K562 (cell line): ENCODE measurements around the gene AMOT. TPM values are rescaled to one million over a fixed set of nuclear protein-coding genes. Genes with fewer than 3 reads are reported as not detected.

Experiments
- ATAC-seq: fragments of 200-7000 bp; cut with Tn5 transposase; 3 replicates; pipeline ENCODE4 v1.9.1; 2020; ENCODE audit warnings: moderate library complexity
- BruUV-seq: library from RNA; stranded (reverse); fragments of 400-500 nt; replicated peaks from 2 replicates; lab custom pipeline; 2021; lab: Mats Ljungman, UMichigan
- CTCF ChIA-PET: fragments of 300-600 bp; formaldehyde crosslinking; extraction: SDS; loops from one replicate; lab custom pipeline; 2021; ENCODE audit warnings: low intra/inter-chr PET ratio; lab: Yijun Ruan, JAX
- POLR2A ChIA-PET: fragments of 300-600, 350-650 bp; sonication (Branson Sonifier 250); formaldehyde crosslinking; extraction: SDS; loops from one replicate; lab custom pipeline; 2021; ENCODE audit warnings: antibody characterized with exemption, inconsistent platforms; lab: Yijun Ruan, JAX
- DNase-seq, 4 experiments: peaks; one replicate each; pipeline versions ENCODE4 v3.0.0 to v3.0.0-alpha.2; 2011 to 2018; ENCODE audit warnings: low spot score in 3 of 4, mixed read lengths in 3 of 4; ENCODE audit errors: extremely low read depth in 1 of 4
- FAIRE-seq: peaks from 2 replicates; lab custom pipeline; 2011; peaks lifted over from hg19 to GRCh38; lab: Jason Lieb, UNC
- H2AFZ ChIP-seq: 2 replicates; pipeline ENCODE4 v1.6.0; 2011; ENCODE audit warnings: low read depth, low read length, control low read depth, inconsistent platforms
- H3K27ac ChIP-seq: fragments of 200-600 bp; 3 replicates; pipeline ENCODE4 v1.8.0; 2011; ENCODE audit warnings: low read depth, mild to moderate bottlenecking, control low read depth, inconsistent platforms, low read length, moderate library complexity, mixed read lengths; ENCODE audit errors: extremely low read depth
- H3K27me3 ChIP-seq, 2 experiments: fragments of 300-600 bp in 1 of 2; 2 replicates in 1 of 2; 3 replicates in 1 of 2; pipeline versions ENCODE4 v1.6.0 to v1.8.0; 2011; ENCODE audit warnings: inconsistent platforms in 2 of 2, low read length in 2 of 2, mild to moderate bottlenecking in 1 of 2, mixed read lengths in 1 of 2, moderate library complexity in 1 of 2; ENCODE audit not compliant: control insufficient read depth in 2 of 2, insufficient read depth in 2 of 2
- H3K36me3 ChIP-seq: fragments of 300-600 bp; 3 replicates; pipeline ENCODE4 v1.8.0; 2011; ENCODE audit warnings: mild to moderate bottlenecking, low read length, inconsistent platforms; ENCODE audit not compliant: control insufficient read depth, insufficient read depth
- H3K4me1 ChIP-seq, 2 experiments: fragments of 200-600 bp in 1 of 2; replicated peaks in 1 of 2; 2 replicates in 1 of 2; 3 replicates in 1 of 2; pipeline versions ENCODE4 v1.5.1 to v1.8.0; 2011; ENCODE audit warnings: inconsistent platforms in 2 of 2, low read length in 2 of 2, mild to moderate bottlenecking in 1 of 2, mixed read lengths in 1 of 2, moderate library complexity in 1 of 2; ENCODE audit not compliant: control insufficient read depth in 2 of 2, insufficient read depth in 2 of 2
- H3K4me2 ChIP-seq: 2 replicates; pipeline ENCODE4 v1.6.1; 2011; ENCODE audit warnings: low read length, control low read depth, inconsistent platforms, mixed read lengths; ENCODE audit not compliant: insufficient read depth
- H3K4me3 ChIP-seq: fragments of 200-600 bp; sonication (generic), shearing (Covaris generic); 2 replicates; pipeline ENCODE4 v1.5.1; 2016; ENCODE audit warnings: control low read depth, inconsistent platforms
- H3K79me2 ChIP-seq: fragments of 200-600 bp; 3 replicates; pipeline ENCODE4 v1.8.0; 2011; ENCODE audit warnings: low read length, inconsistent platforms; ENCODE audit not compliant: control insufficient read depth, insufficient read depth
- H3K9ac ChIP-seq, 2 experiments: 2 replicates each; pipeline versions ENCODE4 v1.6.0 to v1.6.1; 2011; ENCODE audit warnings: low read depth in 2 of 2, low read length in 2 of 2, control low read depth in 1 of 2, inconsistent platforms in 1 of 2, mild to moderate bottlenecking in 1 of 2, mixed read lengths in 1 of 2; ENCODE audit not compliant: insufficient read depth in 1 of 2
- H3K9me1 ChIP-seq: one replicate; pipeline ENCODE4 v1.6.0; 2011; ENCODE audit warnings: inconsistent platforms, mild to moderate bottlenecking, low read length, moderate library complexity; ENCODE audit not compliant: control insufficient read depth, insufficient read depth
- H3K9me3 ChIP-seq: replicated peaks from 2 replicates; pipeline ENCODE4 v1.5.1; 2011; ENCODE audit warnings: low read depth, low read length, inconsistent platforms; ENCODE audit not compliant: control insufficient read depth, insufficient read depth
- H4K20me1 ChIP-seq: replicated peaks from 2 replicates; pipeline ENCODE4 v1.6.1; 2011; ENCODE audit warnings: low read length, inconsistent platforms, mixed read lengths; ENCODE audit not compliant: control insufficient read depth, insufficient read depth
- BDP1 ChIP-seq: IDR thresholded peaks from 3 replicates; pipeline ENCODE4 v1.6.1; 2011; ENCODE audit not compliant: insufficient read length, insufficient read depth
- BRCA1 ChIP-seq, 2 experiments: fragments of 450-650 bp in 1 of 2; sonication (generic) in 1 of 2; formaldehyde crosslinking in 1 of 2; IDR thresholded peaks; 2 replicates each; pipeline versions ENCODE4 v1.5.0 to v1.6.1; 2017 to 2020; ENCODE audit warnings: mild to moderate bottlenecking in 1 of 2, missing genetic modification reagents in 1 of 2
- E2F1 ChIP-seq: sonication (generic); formaldehyde crosslinking; IDR thresholded peaks from 2 replicates; pipeline ENCODE4 v1.8.1; 2023; ENCODE audit warnings: mild to moderate bottlenecking, missing genetic modification reagents, moderate library complexity
- GTF2E2 ChIP-seq: fragments of 200-800 bp; sonication (Bioruptor generic); IDR thresholded peaks from 2 replicates; pipeline ENCODE4 v1.6.1; 2016; ENCODE audit warnings: missing genetic modification characterization, missing compliant biosample characterization
- IRF1 ChIP-seq: sonication (generic); formaldehyde crosslinking; IDR thresholded peaks from 2 replicates; pipeline ENCODE4 v1.8.0; 2022; ENCODE audit warnings: missing genetic modification reagents, mild to moderate bottlenecking, borderline replicate concordance
- KDM5B ChIP-seq: fragments of 200-600 bp; sonication (generic); IDR thresholded peaks from 2 replicates; pipeline ENCODE4 v1.6.1; 2012; ENCODE audit warnings: low read depth, mild to moderate bottlenecking, moderate library complexity, low read length, control low read depth, inconsistent platforms; ENCODE audit not compliant: insufficient replicate concordance
- MAFG ChIP-seq: fragments of 450-650 bp; conservative IDR thresholded peaks from 2 replicates; pipeline ENCODE4 v1.6.1; 2016; ENCODE audit warnings: missing genetic modification characterization, missing compliant biosample characterization
- PHTF2 ChIP-seq: fragments of 250-450 bp; sonication (Bioruptor Pico); IDR thresholded peaks from 2 replicates; pipeline ENCODE4 v1.5.0; 2021; ENCODE audit warnings: mild to moderate bottlenecking
- SMAD2 ChIP-seq: fragments of 150-350 bp; IDR thresholded peaks from 2 replicates; pipeline ENCODE4 v1.6.1; 2014; ENCODE audit warnings: low read depth, mild to moderate bottlenecking, low read length
- SRSF1 ChIP-seq: fragments of 200-400 bp; formaldehyde crosslinking; IDR thresholded peaks from 2 replicates; pipeline ENCODE4 v1.6.1; 2017; ENCODE audit warnings: mild to moderate bottlenecking, low read depth, low read length, moderate library complexity
- ZBTB8A ChIP-seq: fragments of 450-650 bp; IDR thresholded peaks from 2 replicates; pipeline ENCODE4 v1.6.1; 2018; ENCODE audit warnings: mild to moderate bottlenecking, moderate library complexity; ENCODE audit not compliant: partially characterized antibody
- ZNF263 ChIP-seq: sonication (generic); formaldehyde crosslinking; IDR thresholded peaks from 2 replicates; pipeline ENCODE4 v1.8.0; 2022; ENCODE audit warnings: mild to moderate bottlenecking, missing genetic modification reagents, borderline replicate concordance
- ZNF398 ChIP-seq: fragments of 250-450 bp; sonication (Bioruptor Pico); IDR thresholded peaks from 2 replicates; pipeline ENCODE4 v1.8.0; 2021; ENCODE audit warnings: moderate library complexity, mild to moderate bottlenecking, inconsistent platforms
- WGBS: fragments of 100-300 bp; shearing (Covaris generic); methylation state at CpG from one replicate; pipeline ENCODE4 v1.1.6; 2016; ENCODE audit warnings: low coverage, mixed read lengths; ENCODE audit not compliant: insufficient coverage; ENCODE audit errors: missing lambda C conversion rate; 5-methylcytosine and 5-hydroxymethylcytosine counted together
- in situ Hi-C: fragments of 300-500 bp; cut with MboI; formaldehyde crosslinking; loops from 4 replicates; pipeline ENCODE4 v1.15.0; 2018; ENCODE audit warnings: inconsistent platforms, mixed read lengths
- intact Hi-C: fragments of 100-400 bp; cut with micrococcal nuclease; formaldehyde crosslinking; loops from 2 replicates; pipeline ENCODE4 v1.14.2; 2022
- polyA plus RNA-seq, 8 experiments: library from polyadenylated mRNA; depleted of rRNA in 4 of 8; stranded (reverse) in 5 of 8; unstranded in 3 of 8; fragments of >200 nt; fragmentation: Nextera tagmentation in 2 of 8; fragmentation: Illumina TruSeq in 1 of 8; extraction: Ambion mirVana in 2 of 8; extraction: Trizol in 1 of 8; gene quantifications; 2 replicates each; pipeline versions ENCODE4 v1.2.1 to v1.2.3, GENCODE V29; 2011 to 2014; ENCODE audit warnings: inconsistent platforms in 1 of 8, missing spikeins in 1 of 8
- total RNA-seq, 7 experiments: library from RNA; depleted of rRNA in 6 of 7; stranded (reverse); fragments of >200 nt in 6 of 7; fragmentation: Illumina TruSeq in 2 of 7; extraction: Trizol in 2 of 7; gene quantifications; 2 replicates each; pipeline versions ENCODE4 v1.2.1 to v1.2.3, GENCODE V29; 2011 to 2021; ENCODE audit warnings: low replicate concordance in 1 of 7

The AMOT gene
- total and polyA plus RNA-seq, 9 of the 15 experiments (the other 6 are each of a cell fraction or from before 2014, with no cell fraction given) = 0.04 TPM; not detected in 8

- ChIA-PET CTCF (no interaction called here), POLR2A (no interaction called here)
- Histone ChIP-seq H2AFZ (no peak overlapping the region), H3K79me2 (no peaks in the 10 kb centered on the region), H3K4me1 (no peaks in the 10 kb centered on the region), H3K4me2 (no peak overlapping the region), H3K27ac (no peak overlapping the region), H3K36me3 (no peaks in the 10 kb centered on the region), H4K20me1 (no peaks in the 10 kb centered on the region), H3K4me3 (no peak overlapping the region), H3K9me3 (no peaks in the 10 kb centered on the region), H3K27me3 (no peaks in the 10 kb centered on the region), H3K9ac (no peak overlapping the region), H3K9me1 (no peaks in the 10 kb centered on the region)
- ATAC-seq (no peak), DNase-seq (no peak), FAIRE-seq (no peak)
- in situ Hi-C loops = no loop called here
- WGBS = 0% methylated on average over 1 of the region's 1 CpG
- BruUV-seq = no TSS peak
- intact Hi-C loops = no loop called here
- no peak for TF ChIP-seq PHTF2 (CRISPR knock-in tag)
Measured at GRCh38 chrX:112874175-112874574, 33.5 kb upstream of the AMOT start.

- Histone ChIP-seq H3K79me2 (no peaks in the 10 kb centered on the region), H3K4me3 (no peak overlapping the region), H3K27ac (no peak overlapping the region), H3K27me3 (no peaks in the 10 kb centered on the region), H3K9me1 (no peaks in the 10 kb centered on the region), H2AFZ (no peak overlapping the region), H3K9me3 (no peaks in the 10 kb centered on the region), H3K36me3 (no peaks in the 10 kb centered on the region), H3K9ac (no peak overlapping the region), H4K20me1 (no peaks in the 10 kb centered on the region), H3K4me1 (no peaks in the 10 kb centered on the region), H3K4me2 (no peak overlapping the region)
- ATAC-seq (no peak), DNase-seq (no peak), FAIRE-seq (no peak)
- BruUV-seq = no TSS peak
- in situ Hi-C loops = no loop called here
- intact Hi-C loops = no loop called here
- 0% methylated on average over 3 of the region's 3 CpGs for WGBS
- ChIA-PET POLR2A (no interaction called here), CTCF (no interaction called here)
- TF ChIP-seq IRF1 (CRISPR knock-in tag) (no peak), SRSF1 (no peak), GTF2E2 (tag) (no peak), BRCA1 (IDR thresholded peaks at IDR 0.05) (no peak), BRCA1 (CRISPR knock-in tag; IDR thresholded peaks at IDR 0.05) (no peak), ZBTB8A (no peak), BDP1 (no peak), ZNF398 (CRISPR knock-in tag) (no peak), ZNF263 (CRISPR knock-in tag) (no peak), MAFG (tag) (no peak), SMAD2 (no peak), KDM5B (no peak), E2F1 (CRISPR knock-in tag) (no peak)
Measured at GRCh38 chrX:112868586-112868985, 28.0 kb upstream of the AMOT start.
